GM12878 (cell line): Measurements from ENCODE around the gene NRP2. TPM values are rescaled to one million over a fixed set of nuclear protein-coding genes. Genes with fewer than 3 reads are reported as not detected.

Experiments used
- ATAC-seq: fragments of 200-7000 bp; cut with Tn5 transposase; 3 replicates; pipeline ENCODE4 v1.9.1; 2020; ENCODE audit warnings: mild to moderate bottlenecking, moderate library complexity
- BruUV-seq: library from RNA; stranded (reverse); fragments of 400-500 nt; replicated peaks from 2 replicates; lab custom pipeline; 2021; lab: Mats Ljungman, UMichigan
- CTCF ChIA-PET: fragments of 300-600 bp; sonication (Branson Sonifier 250); formaldehyde crosslinking; extraction: SDS; loops from one replicate; lab custom pipeline; 2021; ENCODE audit warnings: inconsistent platforms; lab: Yijun Ruan, JAX
- POLR2A ChIA-PET: fragments of 350-600 bp; formaldehyde crosslinking; extraction: SDS; loops from one replicate; lab custom pipeline; 2021; ENCODE audit warnings: inconsistent platforms; lab: Charles Lee
- RAD21 ChIA-PET: fragments of 300-600 bp; sonication (Branson Sonifier 250); formaldehyde crosslinking; loops from one replicate; lab custom pipeline; 2023; ENCODE audit warnings: antibody characterized with exemption; ENCODE audit not compliant: unreplicated experiment; lab: Charles Lee
- SMC1A ChIA-PET: fragments of 300-600 bp; sonication (Branson Sonifier 250); formaldehyde crosslinking; loops from one replicate; lab custom pipeline; 2023; ENCODE audit not compliant: unreplicated experiment, uncharacterized antibody; lab: Charles Lee
- DNase-seq: peaks from one replicate; pipeline ENCODE4 v3.0.0-alpha.2; 2011; ENCODE audit warnings: low read depth, low spot score
- FAIRE-seq: peaks from 3 replicates; lab custom pipeline; 2011; peaks lifted over from hg19 to GRCh38; lab: Jason Lieb, UNC
- H2AFZ ChIP-seq: 2 replicates; pipeline ENCODE4 v1.6.0; 2011; ENCODE audit warnings: low read depth, low read length, control low read depth; ENCODE audit not compliant: control insufficient read depth
- H3K27ac ChIP-seq: 2 replicates; pipeline ENCODE4 v1.5.1; 2011; ENCODE audit warnings: control low read depth; ENCODE audit not compliant: control insufficient read depth, insufficient read depth
- H3K27me3 ChIP-seq, 2 experiments: replicated peaks in 1 of 2; 2 replicates each; pipeline versions ENCODE4 v1.6.0 to v1.6.1; 2011; ENCODE audit warnings: low read length in 1 of 2; ENCODE audit not compliant: control insufficient read depth in 2 of 2, insufficient read depth in 2 of 2
- H3K36me3 ChIP-seq, 2 experiments: 2 replicates each; pipeline ENCODE4 v1.5.1; 2011; ENCODE audit warnings: low read length in 1 of 2; ENCODE audit not compliant: control insufficient read depth in 2 of 2, insufficient read depth in 2 of 2
- H3K4me1 ChIP-seq: 2 replicates; pipeline ENCODE4 v1.6.1; 2011; ENCODE audit warnings: mild to moderate bottlenecking, low read length, moderate library complexity, mixed read lengths; ENCODE audit not compliant: control insufficient read depth, insufficient read depth
- H3K4me2 ChIP-seq: 2 replicates; pipeline ENCODE4 v1.6.0; 2011; ENCODE audit warnings: control low read depth; ENCODE audit not compliant: control insufficient read depth, insufficient read depth
- H3K4me3 ChIP-seq: fragments of 200-600 bp; sonication (generic); 2 replicates; pipeline ENCODE4 v1.5.1; 2016
- H3K79me2 ChIP-seq: 2 replicates; pipeline ENCODE4 v1.6.0; 2011; ENCODE audit warnings: low read length; ENCODE audit not compliant: control insufficient read depth, insufficient read depth
- H3K9ac ChIP-seq: 2 replicates; pipeline ENCODE4 v1.8.0; 2011; ENCODE audit warnings: low read length, control low read depth, mixed read lengths; ENCODE audit not compliant: control insufficient read depth, insufficient read depth
- H3K9me3 ChIP-seq: replicated peaks from 3 replicates; pipeline ENCODE4 v1.5.1; 2011; ENCODE audit warnings: mild to moderate bottlenecking, low read length; ENCODE audit not compliant: control insufficient read depth, insufficient read depth
- H4K20me1 ChIP-seq: 2 replicates; pipeline ENCODE4 v1.6.0; 2011; ENCODE audit not compliant: control insufficient read depth, insufficient read depth
- FOXM1 ChIP-seq: IDR thresholded peaks from 2 replicates; pipeline ENCODE4 v1.6.1; 2012; ENCODE audit warnings: low read depth, mild to moderate bottlenecking, inconsistent platforms, low read length, moderate library complexity
- HCFC1 ChIP-seq: fragments of 150-350 bp; IDR thresholded peaks from 2 replicates; pipeline ENCODE4 v1.6.1; 2014; ENCODE audit warnings: low read length
- IKZF2 ChIP-seq, 2 experiments: fragments of 450-650 bp; IDR thresholded peaks; 2 replicates each; pipeline ENCODE4 v1.6.1; 2017; ENCODE audit warnings: mild to moderate bottlenecking in 2 of 2, moderate library complexity in 2 of 2
- KDM1A ChIP-seq: fragments of 200-600 bp; sonication (generic); IDR thresholded peaks from 2 replicates; pipeline ENCODE4 v1.6.1; 2016; ENCODE audit warnings: borderline replicate concordance
- KLF5 ChIP-seq: fragments of 450-650 bp; IDR thresholded peaks from 2 replicates; pipeline ENCODE4 v1.6.1; 2014; ENCODE audit warnings: mild to moderate bottlenecking; ENCODE audit not compliant: partially characterized antibody
- MTA3 ChIP-seq: IDR thresholded peaks from 2 replicates; pipeline ENCODE4 v1.6.1; 2012; ENCODE audit warnings: low read length, inconsistent platforms, borderline replicate concordance
- RELA ChIP-seq: fragments of 450-650 bp; IDR thresholded peaks from 2 replicates; pipeline ENCODE4 v1.8.0; 2014; ENCODE audit warnings: borderline replicate concordance; ENCODE audit not compliant: partially characterized antibody
- RUNX3 ChIP-seq: IDR thresholded peaks from 2 replicates; pipeline ENCODE4 v1.6.1; 2012; ENCODE audit warnings: low read length, inconsistent platforms
- SUPT20H ChIP-seq: IDR thresholded peaks from 2 replicates; pipeline ENCODE4 v1.6.1; 2011; ENCODE audit warnings: low read depth, mild to moderate bottlenecking, low read length, moderate library complexity, borderline replicate concordance; ENCODE audit not compliant: control insufficient read depth
- TCF7 ChIP-seq: IDR thresholded peaks from 2 replicates; pipeline ENCODE4 v1.6.1; 2014; ENCODE audit warnings: antibody characterized with exemption, borderline replicate concordance
- ZZZ3 ChIP-seq: IDR thresholded peaks from 2 replicates; pipeline ENCODE4 v1.6.1; 2011; ENCODE audit warnings: low read depth; ENCODE audit not compliant: control insufficient read depth, insufficient read length
- WGBS: methylation state at CpG from one replicate; pipeline ENCODE4 v1.1.6; 2016; ENCODE audit warnings: low lambda C conversion rate; ENCODE audit not compliant: insufficient replicate concordance, insufficient coverage; ENCODE audit errors: missing lambda C conversion rate; 5-methylcytosine and 5-hydroxymethylcytosine counted together
- in situ Hi-C: fragments of 300-500 bp; cut with MboI; formaldehyde crosslinking; loops from 9 replicates; pipeline ENCODE4 v1.14.3; 2018; ENCODE audit warnings: mixed read lengths
- intact Hi-C: fragments of 100-400 bp; cut with micrococcal nuclease; formaldehyde crosslinking; loops from one replicate; pipeline ENCODE4 v1.14.2; 2022; ENCODE audit not compliant: unreplicated experiment
- polyA plus RNA-seq, 11 experiments: library from polyadenylated mRNA; depleted of rRNA in 4 of 11; unstranded in 6 of 11; stranded (reverse) in 5 of 11; fragments of >200 nt; fragmentation: Nextera tagmentation in 4 of 11; fragmentation: Illumina TruSeq in 1 of 11; extraction: Ambion mirVana in 4 of 11; extraction: Trizol in 1 of 11; gene quantifications; 1 replicate in 1 of 11; 2 replicates in 10 of 11; pipeline versions ENCODE4 v1.2.1 to v1.2.3, GENCODE V29; 2011 to 2016; ENCODE audit warnings: inconsistent platforms in 2 of 11, missing spikeins in 2 of 11, low read depth in 1 of 11
- total RNA-seq, 4 experiments: library from RNA; depleted of rRNA in 3 of 4; stranded (reverse); fragments of >200 nt in 3 of 4; fragmentation: Illumina TruSeq in 1 of 4; extraction: Trizol in 1 of 4; gene quantifications; 2 replicates each; pipeline versions ENCODE4 v1.2.1 to v1.2.3, GENCODE V29; 2013 to 2021

The NRP2 gene
- total and polyA plus RNA-seq, 10 of the 15 experiments (the other 5 are each of a cell fraction or from before 2014, with no cell fraction given) = 0.06 to 1.2 (median 0.46) TPM

- Histone ChIP-seq H2AFZ (no peak overlapping the region), H3K36me3 (no peaks in the 10 kb centered on the region), H4K20me1 (no peaks in the 10 kb centered on the region), H3K27me3 (no peaks in the 10 kb centered on the region; a peak in 2 of 4 replicates), H3K27ac (no peak overlapping the region), H3K9ac (no peak overlapping the region), H3K4me1 (no peaks in the 10 kb centered on the region), H3K9me3 (no peaks in the 10 kb centered on the region), H3K4me3 (no peak overlapping the region), H3K79me2 (no peaks in the 10 kb centered on the region), H3K4me2 (no peak overlapping the region)
- TF ChIP-seq HCFC1 (no peak), KDM1A (no peak), IKZF2 (IDR thresholded peaks at IDR 0.05) (no peak), FOXM1 (no peak), ZZZ3 (no peak), KLF5 (no peak), TCF7 (no peak), MTA3 (no peak), RELA (no peak), RUNX3 (no peak), SUPT20H (no peak)
- ChIA-PET CTCF (no interaction called here), POLR2A (no interaction called here), RAD21 (no interaction called here), SMC1A (interaction anchor here (0.5 kb wide), 1 partner anchor 873 kb away, joined by 3 read pairs; no protein-coding TSS in a partner anchor)
- no TSS peak for BruUV-seq
- DNase-seq (no peak), FAIRE-seq (no peak), ATAC-seq (no peak)
- WGBS = 27% methylated on average over 5 of the region's 5 CpGs
- in situ Hi-C loops = no loop called here
- intact Hi-C loops = no loop called here
Observed at GRCh38 chr2:205751569-205752031, 69.3 kb downstream of the NRP2 start.
